Neutrophil (primary cell): ENCODE results near the gene TIRAP.
A peak's percentile ranks its signal among the peaks of the same experiment; 100 is the strongest.

Experiments used
- H3K27ac ChIP-seq: fragments of 200-600 bp; sonication (generic); 2 replicates; pipeline ENCODE4 v1.5.1; 2016; ENCODE audit warnings: mild to moderate bottlenecking, moderate library complexity
- H3K27me3 ChIP-seq: fragments of 200-600 bp; sonication (generic); 2 replicates; pipeline ENCODE4 v1.6.0; 2016; ENCODE audit warnings: mild to moderate bottlenecking
- H3K36me3 ChIP-seq: fragments of 200-600 bp; sonication (generic); 2 replicates; pipeline ENCODE4 v1.5.1; 2017
- H3K4me1 ChIP-seq, 2 experiments: fragments of 200-600 bp in 1 of 2; sonication (generic) in 1 of 2; 1 replicate in 1 of 2; 2 replicates in 1 of 2; pipeline versions ENCODE4 v1.5.1 to v1.6.1; 2013 to 2016; ENCODE audit warnings: low read depth in 1 of 2, low read length in 1 of 2, mild to moderate bottlenecking in 1 of 2, moderate library complexity in 1 of 2; ENCODE audit not compliant: control insufficient read depth in 1 of 2, insufficient read depth in 1 of 2
- H3K4me3 ChIP-seq, 2 experiments: fragments of 200-600 bp in 1 of 2; sonication (generic) in 1 of 2; 1 replicate in 1 of 2; 2 replicates in 1 of 2; pipeline ENCODE4 v1.5.1; 2013 to 2016; ENCODE audit warnings: low read depth in 1 of 2, low read length in 1 of 2, mild to moderate bottlenecking in 1 of 2, moderate library complexity in 1 of 2
- H3K9me3 ChIP-seq: fragments of 200-600 bp; sonication (generic); 2 replicates; pipeline ENCODE4 v1.5.1; 2016
- CTCF ChIP-seq: fragments of 200-600 bp; sonication (generic); IDR thresholded peaks from 2 replicates; pipeline ENCODE4 v1.5.1; 2016; ENCODE audit warnings: antibody characterized with exemption

TIRAP gene

DNA sequence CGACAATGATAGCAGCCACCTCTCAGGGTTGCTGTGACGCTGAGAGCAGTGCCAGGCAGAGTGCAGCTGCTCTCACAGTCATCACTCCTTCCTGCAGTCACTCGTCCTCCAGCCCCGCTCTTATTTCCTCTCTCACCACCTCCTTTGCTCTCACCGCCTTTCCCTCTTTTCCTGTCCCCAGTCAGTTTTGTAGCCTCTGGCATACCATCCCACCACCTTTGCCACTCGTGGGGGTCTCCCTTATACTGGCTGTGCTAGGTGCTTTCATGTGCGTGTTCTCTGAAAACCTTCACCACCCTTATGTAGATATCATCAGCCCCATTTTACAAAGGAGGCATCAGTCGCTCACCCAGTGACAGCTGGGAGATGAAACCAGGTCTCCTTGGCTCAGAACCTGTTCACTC lies 53.2 kb downstream of the TIRAP start:
- H3K4me1 ChIP-seq: peaks cover 16 to 21% of the 10 kb centered on the region in 2 experiments

GRCh38 chr11:126336671-126337101 lies 53.8 kb downstream of the TIRAP start:
- TF ChIP-seq CTCF: no peak
- peak overlapping the region; percentile 19 to 24 for H3K4me3 ChIP-seq
- peak overlapping the region; percentile 68 for H3K27ac ChIP-seq
- H3K9me3 ChIP-seq: no peaks in the 10 kb centered on the region
- no peaks in the 10 kb centered on the region for H3K27me3 ChIP-seq
- peaks cover 43% of the 10 kb centered on the region for H3K36me3 ChIP-seq
- H3K4me1 ChIP-seq: peaks cover 16 to 21% of the 10 kb centered on the region in 2 experiments

More for the DNA sequence above, 53.2 kb downstream of the TIRAP start:
- no peak for TF ChIP-seq CTCF
- Histone ChIP-seq H3K27ac (peak overlapping the region; percentile 68), H3K4me3 (peak overlapping the region; percentile 19 to 24), H3K9me3 (no peaks in the 10 kb centered on the region), H3K36me3 (peaks cover 43% of the 10 kb centered on the region), H3K27me3 (no peaks in the 10 kb centered on the region)

DNA sequence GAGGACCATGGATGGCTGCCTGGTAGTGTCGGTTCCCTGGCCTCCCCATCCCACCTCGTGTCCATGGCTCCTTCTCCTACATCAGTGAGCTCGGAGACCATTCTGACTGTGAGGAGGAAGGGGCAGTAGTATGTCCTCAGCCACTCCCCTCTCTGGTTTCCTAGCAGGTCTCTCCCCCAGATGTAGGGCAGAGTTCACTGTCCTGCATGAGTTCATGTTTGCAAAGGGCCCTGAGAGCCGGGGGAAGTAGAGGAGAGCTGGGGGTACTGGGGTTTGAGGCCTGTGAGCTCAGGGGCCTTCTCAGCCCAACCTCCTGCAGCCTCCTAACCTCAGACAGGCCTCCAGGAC lies 54.2 kb downstream of the TIRAP start:
- peak overlapping the region; percentile 68 for H3K27ac ChIP-seq
- no peaks in the 10 kb centered on the region for H3K9me3 ChIP-seq
- H3K4me1 ChIP-seq: peaks cover 16 to 21% of the 10 kb centered on the region in 2 experiments
- H3K4me3 ChIP-seq: no peak overlapping the region
- TF ChIP-seq CTCF: no peak
- no peaks in the 10 kb centered on the region for H3K27me3 ChIP-seq
- peaks cover 43% of the 10 kb centered on the region for H3K36me3 ChIP-seq

DNA sequence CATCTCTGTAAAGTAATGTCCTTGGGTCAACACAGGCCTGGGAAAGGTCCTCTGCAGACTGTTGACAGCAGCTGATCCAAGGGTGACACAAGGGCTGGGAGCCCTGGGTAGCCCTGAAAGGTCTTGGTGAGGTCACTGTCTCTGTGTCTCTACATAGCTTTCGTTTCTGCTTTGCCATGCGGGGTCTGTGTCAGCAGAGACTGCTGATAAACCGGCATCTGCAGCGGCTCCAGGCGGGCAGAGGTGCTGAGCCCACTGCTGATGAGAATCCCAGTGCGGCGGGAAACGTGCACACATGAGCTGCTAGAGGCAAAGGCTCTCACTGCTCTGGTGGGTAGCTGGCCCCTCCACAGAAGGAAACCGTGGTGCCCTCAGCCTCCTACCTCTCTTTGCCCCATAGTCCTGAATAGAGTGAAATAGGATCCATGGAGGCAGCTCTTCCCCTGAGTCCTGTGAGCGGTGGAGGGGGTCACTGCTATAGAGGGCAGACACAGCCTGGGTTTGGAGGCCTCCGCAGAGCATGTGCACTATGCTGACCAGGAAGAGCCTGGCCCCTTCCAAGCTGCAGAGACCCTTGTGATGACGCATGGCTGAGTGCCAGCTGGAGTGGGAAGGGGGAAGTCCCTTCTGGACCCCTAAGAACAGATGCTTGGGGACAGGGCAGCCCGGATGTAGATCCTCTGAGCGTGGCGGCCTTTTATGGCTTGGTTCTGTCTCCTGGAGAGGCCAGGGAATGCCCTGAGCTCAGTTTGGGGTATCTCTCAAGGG lies 54.8 kb downstream of the TIRAP start:
- peaks cover 38% of the 10 kb centered on the region for H3K36me3 ChIP-seq
- TF ChIP-seq CTCF: no peak
- H3K9me3 ChIP-seq: no peaks in the 10 kb centered on the region
- no peaks in the 10 kb centered on the region for H3K27me3 ChIP-seq
- H3K4me1 ChIP-seq: peaks cover 16 to 21% of the 10 kb centered on the region in 2 experiments
- H3K4me3 ChIP-seq: no peak overlapping the region
- peak overlapping the region; percentile 68 for H3K27ac ChIP-seq

DNA sequence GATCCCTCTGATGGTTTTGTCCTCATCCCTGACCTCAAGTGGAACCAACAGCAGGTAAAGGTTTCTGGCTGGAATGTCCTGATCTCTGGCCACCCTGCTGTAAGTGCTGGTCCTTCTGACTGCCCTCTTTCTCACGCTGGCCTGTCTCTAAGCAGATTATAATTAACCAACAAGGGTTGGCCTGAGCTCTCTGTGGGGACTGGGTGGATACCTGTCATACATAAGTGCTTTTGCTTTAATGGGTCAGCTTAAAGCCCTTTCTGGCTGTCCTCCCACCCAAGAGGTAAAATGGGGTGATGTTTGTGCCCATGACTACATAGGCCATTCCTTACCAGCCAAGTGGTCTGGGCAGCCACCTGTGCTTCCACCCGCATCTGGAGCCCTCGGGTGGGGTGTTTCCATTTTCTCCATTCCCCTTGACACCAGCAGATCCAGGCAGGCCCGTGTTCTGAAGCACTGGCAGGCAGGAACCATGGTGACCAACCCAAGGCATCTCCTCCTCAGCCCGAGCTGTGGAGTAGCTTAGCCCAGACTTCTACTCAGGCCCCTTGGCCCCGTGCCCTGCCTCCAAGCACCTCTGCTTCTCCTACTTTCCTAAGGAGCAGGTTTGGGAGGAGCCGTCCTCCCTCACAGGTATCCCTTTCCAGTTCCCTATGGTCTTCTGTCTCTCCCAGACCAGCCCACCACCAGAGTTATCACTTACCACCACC lies 55.6 kb downstream of the TIRAP start:
- Histone ChIP-seq H3K4me1 (peaks cover 16 to 21% of the 10 kb centered on the region in 2 experiments), H3K9me3 (no peaks in the 10 kb centered on the region), H3K36me3 (peaks cover 30% of the 10 kb centered on the region), H3K27me3 (no peaks in the 10 kb centered on the region), H3K27ac (peak overlapping the region; percentile 14), H3K4me3 (no peak overlapping the region)
- no peak for TF ChIP-seq CTCF
